Activated CD4-positive, alpha-beta T cell treated with anti-CD3 and anti-CD28 coated beads for 1 hour (primary cell): ENCODE data around the gene SIX4.
"Not testable (repeated sequence)": the region's sequence is repeated elsewhere in the genome, so short reads cannot be mapped to it uniquely, and the experiment has no call there.

Experiments used
- DNase-seq: peaks from one replicate; pipeline ENCODE4 v3.0.0-alpha.2; 2020

The SIX4 gene

DNA sequence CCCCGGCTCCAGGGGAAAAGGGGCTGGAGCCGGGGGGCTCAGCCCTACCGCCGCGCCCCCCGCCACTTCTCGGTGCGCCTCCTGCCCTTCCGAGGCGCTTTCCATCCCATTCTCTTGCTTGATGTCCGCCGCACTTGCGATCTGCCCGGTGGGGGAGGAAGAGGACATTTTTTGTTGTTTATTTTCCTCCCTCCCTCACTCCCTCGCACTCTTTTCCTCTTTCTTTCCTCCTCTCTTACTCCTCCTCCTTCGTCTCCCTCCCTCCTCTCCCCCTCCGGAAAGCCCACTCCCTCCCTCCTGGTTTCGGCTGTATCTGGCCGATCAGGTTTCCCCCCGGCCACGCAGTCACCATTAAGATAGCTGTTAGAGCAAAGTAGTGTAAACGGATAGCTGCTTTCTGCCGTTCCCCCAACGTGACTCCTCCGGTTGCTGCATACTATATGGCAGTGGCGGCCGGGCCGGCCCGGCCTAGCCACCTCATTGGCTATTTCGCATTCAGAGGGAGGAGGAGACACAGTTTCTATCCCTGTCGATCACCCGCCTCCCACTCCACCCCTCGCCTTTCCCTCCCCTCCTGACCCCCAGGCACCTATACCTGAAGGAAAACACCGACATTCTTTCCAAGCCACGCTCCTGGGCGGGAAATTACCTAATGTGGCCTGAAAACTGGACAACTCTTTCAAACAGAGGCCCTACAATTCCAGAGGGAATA is at the start of gene SIX4:
SIX4 (minus strand) TSS at position 445 of the 712 bp plus-strand sequence; CDS start at position 168, 277 bp downstream.
- no peak for DNase-seq

DNA sequence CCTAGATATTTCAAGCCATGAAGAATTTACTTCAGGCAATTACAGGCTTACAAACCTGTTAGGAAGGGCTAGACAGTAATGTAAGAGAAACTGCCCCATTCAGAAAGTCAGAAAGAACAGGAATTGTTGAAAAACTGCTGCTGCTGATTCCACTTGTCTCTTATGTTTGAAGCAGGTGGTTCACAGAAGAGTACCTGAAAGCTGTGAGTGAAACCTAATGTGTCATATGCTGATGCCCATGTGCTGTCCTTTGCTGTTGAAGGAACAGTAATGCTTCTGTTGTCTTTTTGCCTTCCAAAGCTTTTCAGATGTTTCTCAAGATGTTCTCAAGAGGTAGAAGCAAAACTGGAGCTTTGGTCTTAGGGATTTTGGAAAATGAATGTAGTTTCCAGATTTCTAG is 49.4 kb upstream of the SIX4 start:
- DNase-seq: no peak

- DNase-seq: no peak
These were observed 47.0 kb upstream of the SIX4 start for GRCh38 chr14:60771117-60771516.

- DNase-seq: no peak
These were observed 44.5 kb upstream of the SIX4 start for GRCh38 chr14:60768602-60769001.

- DNase-seq: no peak
These were observed 36.7 kb upstream of the SIX4 start for GRCh38 chr14:60760644-60761364.

DNA sequence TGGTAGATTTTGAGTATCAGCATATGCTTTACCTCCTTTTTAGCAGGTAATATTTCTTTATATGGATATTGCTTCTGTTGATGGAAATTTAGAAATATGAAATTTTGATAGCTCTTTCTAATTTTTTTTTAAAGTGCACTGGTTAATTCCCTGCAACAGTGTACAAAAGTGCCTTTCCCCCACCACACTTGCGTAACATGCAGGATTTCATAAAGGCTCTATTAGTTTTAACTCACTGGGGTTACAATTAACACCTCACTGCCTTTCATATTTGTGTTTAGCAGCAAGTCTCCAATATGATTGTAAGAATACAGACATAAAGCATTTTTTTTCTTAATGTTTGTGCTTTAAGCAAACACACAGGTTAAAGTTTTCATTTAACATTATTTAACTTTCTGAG is 36.1 kb upstream of the SIX4 start:
- DNase-seq: no peak

GRCh38 chr14:60758885-60759284 is 34.7 kb upstream of the SIX4 start:
- DNase-seq: no peak

DNA sequence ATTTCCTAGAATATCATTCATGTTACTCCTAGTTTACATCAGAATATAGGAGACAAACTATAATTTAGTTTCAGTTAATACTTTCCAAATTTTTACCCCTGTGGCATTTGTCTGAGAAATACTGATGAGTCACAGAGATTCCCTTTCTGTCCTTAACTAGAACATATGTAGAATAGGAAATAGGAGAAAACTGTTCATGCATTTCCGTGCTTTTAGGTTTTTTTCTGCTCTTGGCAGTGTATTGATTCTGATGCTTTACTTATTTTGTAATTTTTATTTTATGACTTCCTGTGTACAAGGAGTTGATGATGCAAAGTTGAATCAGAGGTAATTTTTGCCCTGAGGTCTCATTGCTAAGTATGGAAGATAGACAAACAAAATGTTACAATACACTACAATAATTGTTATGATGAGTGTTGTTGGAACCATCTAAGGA is 33.4 kb upstream of the SIX4 start:
- DNase-seq: no peak

GRCh38 chr14:60756847-60757246 is 32.7 kb upstream of the SIX4 start:
- DNase-seq: no peak

DNA sequence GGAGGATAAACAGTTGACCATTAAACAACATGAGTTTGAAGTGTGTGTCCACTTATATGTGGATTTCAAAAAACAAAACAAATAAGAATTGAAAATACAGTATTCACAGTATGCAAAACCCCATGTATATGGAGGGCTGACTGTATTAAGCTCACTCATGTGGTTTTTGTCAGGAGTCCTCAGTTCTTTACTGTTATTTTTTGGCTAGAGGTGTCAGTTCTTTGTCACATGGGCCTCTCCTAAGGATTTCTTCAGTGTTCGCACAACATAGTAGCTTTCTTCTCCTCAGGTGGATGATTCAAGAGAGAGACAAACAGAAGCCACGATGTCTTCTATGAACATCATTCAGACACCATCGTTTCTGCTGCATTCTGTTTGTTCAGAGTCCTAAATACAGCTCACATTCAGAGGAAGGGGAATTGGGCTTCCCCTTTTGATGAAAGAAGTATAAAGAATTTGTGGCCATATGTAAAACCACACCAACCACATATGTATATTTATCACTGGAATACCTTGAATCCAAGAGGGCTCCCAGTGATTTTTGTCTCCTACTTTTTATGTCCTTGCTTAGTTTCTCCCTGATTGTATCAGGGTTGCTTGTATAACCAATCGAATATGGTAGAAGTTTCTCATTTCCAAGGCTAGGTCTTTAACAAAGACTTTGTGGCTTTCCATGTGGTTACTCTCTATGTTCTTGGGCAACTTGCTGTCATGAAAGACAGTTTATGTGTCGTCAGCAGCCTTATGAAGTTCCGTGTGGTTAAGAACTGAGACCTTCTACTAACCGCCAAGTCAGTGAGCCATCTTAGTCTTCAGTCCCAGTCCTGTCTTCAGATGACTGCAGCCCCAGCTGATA is 29.3 kb upstream of the SIX4 start:
- DNase-seq: peak; percentile 11

GRCh38 chr14:60744566-60744965 is 20.4 kb upstream of the SIX4 start:
- DNase-seq: no peak

- DNase-seq: no peak
These were observed 14.8 kb upstream of the SIX4 start for GRCh38 chr14:60738843-60739508.

DNA sequence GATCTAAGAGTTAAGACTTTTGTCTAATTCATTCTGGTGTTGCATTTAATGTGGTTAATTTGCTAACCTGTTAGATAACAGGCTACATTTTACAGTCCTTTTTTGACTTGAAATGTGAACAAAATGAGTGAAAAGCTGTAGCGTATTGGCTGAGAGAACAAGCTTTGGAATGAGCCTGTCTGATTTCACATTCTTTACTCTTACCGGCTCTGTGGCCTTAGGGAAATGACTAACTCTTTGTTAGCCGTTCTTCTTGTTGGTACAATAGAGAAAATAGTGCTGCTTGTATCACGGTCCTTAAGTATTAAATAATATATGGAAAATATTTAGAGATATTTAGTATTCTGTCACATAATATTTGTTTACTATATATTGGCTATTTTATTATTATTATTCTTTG is 12.3 kb upstream of the SIX4 start:
- no peak for DNase-seq

DNA sequence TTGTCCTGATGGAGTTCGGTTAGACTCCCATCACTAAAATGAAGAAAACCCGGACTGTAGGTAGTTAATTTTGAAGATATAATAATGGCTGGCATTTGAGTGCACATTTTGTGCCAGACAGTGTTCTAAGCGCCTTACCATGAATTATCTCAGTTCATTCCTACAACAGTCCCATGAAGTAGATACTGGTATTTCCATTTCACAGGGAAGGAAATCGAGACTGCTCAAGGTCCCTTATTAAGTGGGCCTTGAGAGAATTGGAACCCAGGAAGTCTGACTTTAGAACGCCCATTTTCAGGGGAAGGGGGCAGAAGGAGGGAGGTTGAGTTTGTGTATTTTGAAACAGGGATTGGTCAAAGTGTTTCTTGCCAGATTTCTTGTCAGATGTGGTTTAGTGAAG is 11.3 kb upstream of the SIX4 start:
- no peak for DNase-seq

- DNase-seq: peak; percentile 68
These were observed 10.5 kb upstream of the SIX4 start, which contains the start of gene MNAT1 for GRCh38 chr14:60734465-60735242. MNAT1 (plus strand) TSS chr14:60734761; CDS start chr14:60734863, 102 bp downstream.

DNA sequence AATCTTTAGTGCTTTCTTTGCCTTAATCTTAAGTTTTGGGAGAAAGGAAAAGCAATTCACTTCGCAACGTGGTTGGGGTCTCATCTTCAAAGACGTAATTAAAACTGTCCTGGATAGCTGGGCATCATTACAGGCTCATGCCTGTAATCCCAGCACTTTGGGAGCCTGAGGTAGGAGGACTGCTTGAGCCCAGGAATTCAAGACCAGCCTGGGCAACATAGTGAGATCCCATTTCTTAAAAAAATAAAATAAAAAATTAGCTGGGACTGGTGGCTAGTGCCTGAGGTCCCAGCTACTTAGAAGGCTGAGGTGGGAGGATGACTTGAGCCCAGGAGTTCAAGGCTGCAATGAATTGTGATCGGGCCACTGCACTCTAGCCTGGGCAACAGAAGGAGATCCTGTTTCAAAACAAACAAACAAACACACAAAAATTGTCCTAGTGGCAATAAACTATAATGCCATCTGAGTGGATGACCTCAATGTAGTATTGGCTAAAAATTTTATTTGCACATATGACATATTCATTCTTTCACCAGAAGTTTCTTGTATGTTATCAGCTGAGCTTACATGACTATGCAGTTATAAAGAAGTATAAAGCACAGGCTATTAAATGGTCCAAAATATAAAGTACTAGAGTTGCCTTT is 8.8 kb upstream of the SIX4 start:
- no peak for DNase-seq

GRCh38 chr14:60731291-60731690 is 7.1 kb upstream of the SIX4 start:
- DNase-seq: not testable (repeated sequence)

DNA sequence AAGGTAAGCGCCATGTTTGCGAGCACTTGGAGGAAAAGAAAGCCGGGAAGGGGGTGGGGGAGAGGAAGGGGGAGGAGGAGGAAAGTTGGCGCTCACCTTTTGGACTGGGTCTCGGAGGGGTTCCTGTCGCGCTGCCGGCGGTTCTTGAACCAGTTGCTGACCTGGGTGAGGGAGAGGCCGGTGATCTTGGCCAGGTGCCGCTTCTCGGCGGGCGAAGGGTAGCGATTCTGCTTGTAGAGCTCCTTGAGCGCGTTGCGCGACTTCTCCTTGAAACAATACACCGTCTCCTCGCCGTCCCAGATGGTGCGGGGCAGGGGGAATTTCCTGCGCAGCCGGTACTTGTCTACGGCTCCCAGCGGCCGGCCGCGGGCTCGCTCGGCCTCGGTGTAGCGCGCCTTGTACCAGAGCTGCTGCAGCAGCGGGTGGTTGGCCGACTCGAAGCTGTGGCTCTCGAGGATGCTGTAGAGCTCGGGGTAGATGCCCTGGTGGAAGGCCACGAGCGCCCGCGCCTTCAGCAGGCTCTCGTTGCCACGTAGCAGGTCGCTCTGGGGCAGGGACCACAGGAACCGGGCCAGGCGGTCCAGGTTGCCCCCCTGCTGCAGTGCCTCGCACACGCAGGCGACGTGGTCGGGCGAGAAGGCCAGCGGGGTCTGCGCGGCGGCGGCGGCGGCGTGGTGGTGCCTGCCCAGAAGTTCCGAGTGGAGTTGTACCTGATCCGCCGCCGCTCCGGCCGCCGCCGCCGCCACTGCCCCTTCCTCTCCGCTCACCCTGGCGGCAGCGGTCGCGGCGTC is 840 bp downstream of the SIX4 start:
- no peak for DNase-seq

DNA sequence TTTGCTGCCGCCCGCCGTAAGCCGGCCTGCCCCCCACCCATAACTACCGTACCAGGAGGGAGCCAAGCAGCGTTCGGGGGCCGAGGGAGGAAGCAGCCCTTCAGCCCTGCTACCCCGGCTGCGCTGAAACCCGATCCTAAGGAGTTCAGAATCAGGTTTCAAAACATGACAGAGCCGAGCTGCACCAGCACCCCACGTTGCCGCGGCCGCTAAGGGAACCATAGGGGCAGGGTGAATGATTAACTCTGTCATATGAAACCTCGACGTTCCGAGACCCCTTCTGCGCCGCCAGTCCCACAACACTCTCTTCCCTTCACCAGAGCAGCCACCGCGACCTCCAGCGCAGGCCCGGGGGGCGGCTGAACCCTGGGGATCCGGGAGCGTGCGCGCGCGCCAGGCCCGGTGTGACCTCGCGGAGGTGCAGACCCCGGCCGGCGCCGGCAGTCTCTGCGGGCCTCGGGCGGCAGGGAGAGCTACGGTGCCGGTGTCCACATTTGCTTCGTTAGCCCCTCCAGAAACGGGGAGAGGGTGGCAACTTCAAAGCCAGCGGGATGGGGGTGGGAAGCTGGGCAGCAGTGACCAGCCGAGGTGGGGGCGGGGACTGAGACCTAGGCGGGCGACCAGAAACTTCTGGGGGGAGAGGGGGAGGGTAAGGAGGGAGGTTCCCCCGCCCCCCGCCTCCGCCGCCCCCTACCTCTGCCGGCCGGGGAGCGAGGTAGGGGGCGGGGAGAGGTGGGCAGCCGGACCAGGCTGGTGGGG is 1.6 kb downstream of the SIX4 start:
- DNase-seq: no peak

DNA sequence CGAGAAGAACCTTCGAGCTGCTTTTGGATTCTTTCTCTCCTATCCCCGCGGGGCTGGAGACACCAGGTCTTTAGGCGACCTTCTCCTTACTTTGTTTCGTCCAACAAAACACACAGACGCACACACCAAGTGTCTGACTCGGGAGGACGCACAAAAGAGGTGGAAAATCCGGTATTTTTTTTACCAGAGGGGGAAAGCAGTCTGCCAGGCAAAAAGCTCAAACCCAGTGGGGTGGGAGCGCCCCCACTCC is 2.1 kb downstream of the SIX4 start:
- DNase-seq: no peak
